Esophagus muscularis mucosa (tissue), 4 donors: ENCODE data around the gene MRPL14.

ENCODE experiments used
- CTCF ChIP-seq, 3 experiments: fragments of 200-600 bp in 2 of 3; fragments of 450-650 bp in 1 of 3; sonication (generic) in 2 of 3; IDR thresholded peaks; one replicate each; pipeline ENCODE4 v1.5.1; 2017 to 2019; ENCODE audit warnings: antibody characterized with exemption in 3 of 3, mild to moderate bottlenecking in 2 of 3, moderate library complexity in 1 of 3
- EP300 ChIP-seq: sonication (generic); formaldehyde crosslinking; IDR thresholded peaks from one replicate; pipeline ENCODE4 v1.6.1; 2017; ENCODE audit warnings: antibody characterized with exemption
- POLR2A ChIP-seq: fragments of 450-650 bp; IDR thresholded peaks from one replicate; pipeline ENCODE4 v1.6.1; 2017; ENCODE audit warnings: antibody characterized with exemption, moderate library complexity, mild to moderate bottlenecking, low read depth

DNA sequence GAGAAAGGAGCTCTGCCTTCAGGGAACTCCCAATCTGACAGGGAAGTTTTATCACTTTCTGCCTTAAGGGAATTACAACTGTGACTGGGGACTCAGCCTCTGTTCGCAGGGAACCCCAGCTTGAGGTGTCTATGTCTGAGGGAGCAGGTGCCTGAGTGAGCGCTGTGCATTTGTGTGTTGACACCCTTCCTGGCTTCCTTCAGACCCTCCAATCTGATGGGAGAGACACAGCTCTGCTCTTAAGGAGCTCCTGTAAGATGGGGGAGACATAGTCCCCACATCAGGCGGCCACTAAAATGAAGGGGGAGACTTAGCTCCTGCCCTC is 62.3 kb downstream of the MRPL14 start:
- TF ChIP-seq POLR2A, result peak; percentile 8
- TF ChIP-seq CTCF (IDR thresholded peaks at IDR 0.05), result no peak
- TF ChIP-seq EP300, result no peak
